GM13976 (cell line): ENCODE measurements around the gene KLHL1.
"Not testable (repeated sequence)": the region's sequence is repeated elsewhere in the genome, so short reads cannot be mapped to it uniquely, and the experiment has no call there.

Experiments used
- DNase-seq: peaks from one replicate; pipeline ENCODE4 v3.0.0; 2012; ENCODE audit warnings: low spot score
- CTCF ChIP-seq: IDR thresholded peaks from 2 replicates; pipeline ENCODE4 v1.5.1; 2012; ENCODE audit warnings: borderline replicate concordance, mild to moderate bottlenecking; ENCODE audit not compliant: insufficient read depth; ENCODE audit errors: extremely low read depth, missing control alignments, control extremely low read depth
- in situ Hi-C: fragments of 300-500 bp; cut with MboI; formaldehyde crosslinking; loops from one replicate; pipeline ENCODE4 v1.12.0; 2022; ENCODE audit warnings: low sequenced_read_pairs, mixed read lengths, inconsistent platforms; ENCODE audit not compliant: unreplicated experiment

KLHL1 gene, protein sequence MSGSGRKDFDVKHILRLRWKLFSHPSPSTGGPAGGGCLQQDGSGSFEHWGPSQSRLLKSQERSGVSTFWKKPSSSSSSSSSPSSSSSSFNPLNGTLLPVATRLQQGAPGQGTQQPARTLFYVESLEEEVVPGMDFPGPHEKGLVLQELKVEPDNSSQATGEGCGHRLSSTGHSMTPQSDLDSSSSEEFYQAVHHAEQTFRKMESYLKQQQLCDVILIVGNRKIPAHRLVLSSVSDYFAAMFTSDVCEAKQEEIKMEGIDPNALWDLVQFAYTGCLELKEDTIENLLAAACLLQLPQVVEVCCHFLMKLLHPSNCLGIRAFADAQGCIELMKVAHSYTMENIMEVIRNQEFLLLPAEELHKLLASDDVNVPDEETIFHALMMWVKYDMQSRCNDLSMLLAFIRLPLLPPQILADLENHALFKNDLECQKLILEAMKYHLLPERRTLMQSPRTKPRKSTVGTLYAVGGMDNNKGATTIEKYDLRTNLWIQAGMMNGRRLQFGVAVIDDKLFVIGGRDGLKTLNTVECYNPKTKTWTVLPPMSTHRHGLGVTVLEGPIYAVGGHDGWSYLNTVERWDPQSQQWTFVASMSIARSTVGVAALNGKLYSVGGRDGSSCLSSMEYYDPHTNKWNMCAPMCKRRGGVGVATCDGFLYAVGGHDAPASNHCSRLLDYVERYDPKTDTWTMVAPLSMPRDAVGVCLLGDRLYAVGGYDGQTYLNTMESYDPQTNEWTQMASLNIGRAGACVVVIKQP

DNA sequence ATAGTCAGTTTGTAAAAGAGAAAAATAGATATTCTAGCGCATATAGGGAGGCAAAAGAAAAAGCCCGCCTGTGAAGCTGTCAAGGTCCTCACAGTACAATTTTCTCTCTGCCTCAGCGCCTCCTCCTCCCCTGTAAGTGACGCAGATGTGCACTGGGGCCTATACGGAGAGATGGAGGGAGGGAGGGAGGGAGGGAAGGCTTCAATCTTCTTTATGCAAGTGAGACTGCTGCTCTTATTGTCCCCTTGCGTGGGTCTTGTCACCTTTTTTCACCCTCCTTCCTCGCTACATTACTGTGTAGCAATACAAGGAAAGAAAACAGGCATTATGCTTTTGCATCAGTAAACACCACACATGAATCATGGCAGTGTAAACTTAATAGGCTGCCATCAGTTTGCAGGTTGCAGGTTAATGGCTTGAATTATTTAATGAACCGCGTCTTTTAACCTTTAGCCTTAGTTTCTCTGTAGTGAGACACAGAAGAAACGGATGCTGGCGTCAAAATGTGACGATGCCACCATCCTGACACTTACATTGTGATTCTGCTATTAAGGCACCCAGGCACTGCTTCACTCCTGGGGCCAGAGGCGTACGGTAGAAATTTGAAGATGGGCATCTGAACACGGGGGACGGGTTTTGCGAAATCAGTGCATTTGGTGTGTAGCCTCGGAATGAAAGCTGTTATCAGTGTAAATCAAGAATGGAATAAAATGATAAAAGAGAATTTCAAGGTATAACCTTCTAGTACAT lies at the start of gene KLHL1:
TSS of gene KLHL1 (minus strand) at position 97 of the 750 bp plus-strand sequence. CDS start 753 bp downstream, outside the sequence.
- in situ Hi-C loops = no loop called here
- DNase-seq = no peak
- TF ChIP-seq CTCF = no peak

DNA sequence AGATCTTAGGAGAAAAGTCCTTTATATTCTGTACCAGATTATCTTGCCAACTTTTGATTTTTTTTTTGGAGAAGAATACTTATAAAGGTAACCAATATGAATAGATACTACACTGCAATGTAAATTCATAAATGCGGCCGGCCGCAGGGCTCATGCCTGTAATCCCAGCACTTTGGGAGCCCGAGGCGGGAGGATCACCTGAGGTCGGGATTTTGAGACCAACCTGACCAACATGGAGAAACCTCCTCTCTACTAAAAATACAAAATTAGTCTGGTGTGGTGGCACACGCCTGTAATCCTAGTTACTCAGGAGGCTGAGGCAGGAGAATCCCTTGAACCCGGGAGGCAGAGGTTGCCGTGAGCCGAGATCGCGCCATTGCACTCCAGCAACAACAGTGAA lies 34.4 kb upstream of the KLHL1 start:
- DNase-seq, in situ Hi-C loops: not testable (repeated sequence)

- DNase-seq = no peak
- in situ Hi-C loops = no loop called here
- TF ChIP-seq CTCF = no peak
Observed at GRCh38 chr13:70128098-70128497, 19.8 kb upstream of the KLHL1 start.

DNA sequence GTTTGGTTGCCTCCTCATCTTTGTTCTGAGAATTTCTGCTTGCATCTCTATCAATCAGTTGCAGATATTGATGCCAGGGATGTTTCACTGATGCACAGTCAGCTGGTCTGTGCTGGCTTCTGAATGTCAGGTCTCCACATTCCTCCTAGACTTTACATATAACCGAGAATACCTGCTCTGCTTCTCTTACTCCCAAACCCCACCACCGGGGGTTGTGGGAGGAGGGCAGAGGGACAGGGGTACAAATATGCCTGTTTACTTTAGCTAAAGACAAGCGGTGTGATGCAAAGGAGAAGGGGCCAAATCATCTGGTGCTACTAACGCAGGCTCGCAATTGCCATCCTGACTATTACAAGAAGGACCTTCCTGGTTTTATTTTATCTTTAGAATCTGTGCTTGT lies 17.4 kb upstream of the KLHL1 start:
- in situ Hi-C loops = no loop called here
- DNase-seq = no peak
- no peak for TF ChIP-seq CTCF

GRCh38 chr13:70117338-70117905 lies 9.2 kb upstream of the KLHL1 start:
- TF ChIP-seq CTCF = no peak
- DNase-seq = no peak
- in situ Hi-C loops = no loop called here

- TF ChIP-seq CTCF = no peak
- in situ Hi-C loops = no loop called here
Observed at GRCh38 chr13:70107498-70108281, 562 bp downstream of the KLHL1 start, which contains the start of gene ATXN8OS. TSS of gene ATXN8OS (plus strand) at chr13:70107826.

More at GRCh38 chr13:70107498-70108281, 562 bp downstream of the KLHL1 start, which contains the start of gene ATXN8OS:
- DNase-seq = no peak
